ENCODE data around the gene RGS9. TPM values are rescaled to one million over a fixed set of nuclear protein-coding genes. Genes with fewer than 3 reads are reported as not detected.

Gene RGS9
- total and polyA plus RNA-seq, 2 experiments from 2014 or later: 12.8 to 29.6 TPM

- TF ChIP-seq ETS1 (IDR thresholded peaks at IDR 0.05) (no peak), EZH2phosphoT487 (IDR thresholded peaks at IDR 0.05; ENCODE audit: unreplicated experiment) (no peak), ZNF114 (CRISPR knock-in tag; IDR thresholded peaks at IDR 0.05) (no peak), ZNF331 (CRISPR knock-in tag; IDR thresholded peaks at IDR 0.05; ENCODE audit: low read depth) (no peak), NANOG (IDR thresholded peaks at IDR 0.05; ENCODE audit: borderline replicate concordance) (no peak), STAT1 (IDR thresholded peaks at IDR 0.05; ENCODE audit: unreplicated experiment) (no peak), POLR2AphosphoS5 (IDR thresholded peaks at IDR 0.05; ENCODE audit: low read depth) (no peak), REST (IDR thresholded peaks at IDR 0.05; ENCODE audit: unreplicated experiment) (no peak), JUNB (IDR thresholded peaks at IDR 0.05; ENCODE audit: unreplicated experiment) (no peak)
Measured at GRCh38 chr17:65134035-65134434, 3.1 kb upstream of the RGS9 start (continued).

- Mint-ChIP-seq H3K36me3 (ENCODE audit: low read depth) (no peaks in the 10 kb centered on the region), H3K4me3 (peak overlapping the region; percentile 29; the same call in 1 of the 3 replicates), H3K27ac (no peak overlapping the region), H3K9me3 (no peaks in the 10 kb centered on the region), H3K4me1 (peaks cover 27% of the 10 kb centered on the region), H3K27me3 (ENCODE audit: insufficient read depth, low read depth, poor library complexity) (peaks cover 31% of the 10 kb centered on the region)
- no peak for DNase-seq (ENCODE audit: low spot score)
- Histone ChIP-seq H3K79me2 (replicated peaks; ENCODE audit: insufficient read depth) (no peaks in the 10 kb centered on the region), H3K36me3 (ENCODE audit: insufficient read depth) (no peaks in the 10 kb centered on the region), H3K27ac (ENCODE audit: low read depth) (no peak overlapping the region), H3K9me2 (ENCODE audit: insufficient read depth) (no peaks in the 10 kb centered on the region), H3K4me3 (no peak overlapping the region), H2AFZ (no peak overlapping the region), H4K20me1 (replicated peaks; ENCODE audit: insufficient read depth) (no peaks in the 10 kb centered on the region), H3K27me3 (ENCODE audit: insufficient read depth) (peaks cover 14% of the 10 kb centered on the region), H3K4me2 (no peak overlapping the region), H3K4me1 (ENCODE audit: insufficient read depth) (peaks cover 4% of the 10 kb centered on the region; the same call in 1 of the 2 replicates), H3F3A (replicated peaks; ENCODE audit: low read depth) (no peaks in the 10 kb centered on the region)
- no peak for TF ChIP-seq ETS1 (IDR thresholded peaks at IDR 0.05)
- TF ChIP-seq STAT1 (IDR thresholded peaks at IDR 0.05; ENCODE audit: unreplicated experiment): no peak
- TF ChIP-seq EZH2 (IDR thresholded peaks at IDR 0.05; ENCODE audit: low read depth, unreplicated experiment): no peak
- TF ChIP-seq CREB1 (CRISPR knock-in tag; IDR thresholded peaks at IDR 0.05; ENCODE audit: low read depth): no peak
- no peak for TF ChIP-seq NANOG (IDR thresholded peaks at IDR 0.05; ENCODE audit: borderline replicate concordance)
- no peak for TF ChIP-seq ZNF331 (CRISPR knock-in tag; IDR thresholded peaks at IDR 0.05; ENCODE audit: low read depth)
- no peak for ATAC-seq
Measured at GRCh38 chr17:65139101-65139764, 2.1 kb downstream of the RGS9 start.
